ENCODE data around the gene STK11. TPM values are rescaled to one million over a fixed set of nuclear protein-coding genes. Genes with fewer than 3 reads are reported as not detected.

Gene STK11
- total and polyA plus RNA-seq, 2 experiments from 2014 or later: 19.4 to 96.5 TPM

DNA sequence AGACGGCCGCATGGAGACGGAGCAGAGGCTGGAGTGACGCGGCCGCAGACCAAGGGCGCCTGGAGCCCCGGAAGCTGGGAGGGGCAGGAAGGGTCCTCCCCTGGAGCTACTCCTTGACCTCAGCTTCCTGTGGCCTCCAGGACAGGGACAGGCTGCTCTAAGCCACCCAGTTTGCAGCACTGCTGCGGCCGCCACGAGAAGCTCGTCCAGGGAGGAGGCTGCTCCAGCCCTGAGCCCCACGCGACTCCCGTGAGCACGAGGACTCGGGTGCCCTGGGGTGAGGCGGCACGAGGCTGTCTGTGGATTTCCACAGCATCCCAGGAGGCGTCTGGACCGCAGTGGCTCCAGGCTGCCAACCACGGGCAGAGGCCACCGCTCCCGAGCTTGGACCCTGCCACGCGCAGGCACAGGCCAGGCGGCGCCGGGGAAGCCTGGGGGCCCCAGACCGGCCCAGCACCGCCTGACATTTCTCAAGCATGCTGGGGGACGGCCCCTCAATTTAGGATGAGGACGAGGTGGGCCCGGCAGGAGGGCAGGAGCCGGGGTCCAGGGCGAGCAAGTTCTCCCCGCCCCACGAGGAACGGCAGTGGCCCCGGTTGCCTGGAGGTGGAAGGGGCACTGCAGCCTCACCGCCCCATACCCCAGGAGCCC is 42.2 kb upstream of the STK11 start:
- no peak overlapping the region for H2AFZ ChIP-seq
- H3K36me3 Mint-ChIP-seq (ENCODE audit: low read depth): no peaks in the 10 kb centered on the region; the same call in 2 of the 3 replicates
- no peak overlapping the region; the same call in 2 of the 3 replicates for H3K4me3 Mint-ChIP-seq
- DNase-seq (ENCODE audit: low spot score) (no peak), ATAC-seq (no peak)
- no peak for TF ChIP-seq ZNF114 (CRISPR knock-in tag; IDR thresholded peaks at IDR 0.05)
- H3K9me3 Mint-ChIP-seq: no peaks in the 10 kb centered on the region; the same call in 2 of the 3 replicates
- no peak overlapping the region for H3K27ac Mint-ChIP-seq
- no peak overlapping the region for H3K4me3 ChIP-seq
- no peaks in the 10 kb centered on the region for H3K9me2 ChIP-seq (ENCODE audit: insufficient read depth)
- 0 out of 2 replicates have a peak, but pooled peaks cover 5% of the 10 kb centered on the region for H4K20me1 ChIP-seq (replicated peaks; ENCODE audit: insufficient read depth)
- no peak overlapping the region for H3K4me2 ChIP-seq
- H3K27ac ChIP-seq (ENCODE audit: low read depth): no peak overlapping the region
- peaks cover 10% of the 10 kb centered on the region for H3K27me3 Mint-ChIP-seq (ENCODE audit: insufficient read depth, low read depth, poor library complexity)
- no peaks in the 10 kb centered on the region for H3K27me3 ChIP-seq (ENCODE audit: insufficient read depth)
- H3K79me2 ChIP-seq (replicated peaks; ENCODE audit: insufficient read depth): peaks cover 19% of the 10 kb centered on the region
- no peaks in the 10 kb centered on the region for H3K4me1 ChIP-seq (ENCODE audit: insufficient read depth)
- H3F3A ChIP-seq (replicated peaks; ENCODE audit: low read depth): no peaks in the 10 kb centered on the region
- peaks cover 11% of the 10 kb centered on the region for H3K4me1 Mint-ChIP-seq
- no peaks in the 10 kb centered on the region for H3K36me3 ChIP-seq (ENCODE audit: insufficient read depth)

GRCh38 chr19:1163934-1164683 is 41.5 kb upstream of the STK11 start:
- no peak overlapping the region for H3K4me2 ChIP-seq
- H3F3A ChIP-seq (replicated peaks; ENCODE audit: low read depth): no peaks in the 10 kb centered on the region
- no peak overlapping the region for H3K4me3 ChIP-seq
- peaks cover 26% of the 10 kb centered on the region for H3K79me2 ChIP-seq (replicated peaks; ENCODE audit: insufficient read depth)
- ATAC-seq (no peak), DNase-seq (ENCODE audit: low spot score) (no peak)
- peaks cover 8% of the 10 kb centered on the region for H3K27me3 Mint-ChIP-seq (ENCODE audit: insufficient read depth, low read depth, poor library complexity)
- H3K4me1 ChIP-seq (ENCODE audit: insufficient read depth): no peaks in the 10 kb centered on the region
- no peaks in the 10 kb centered on the region for H3K36me3 ChIP-seq (ENCODE audit: insufficient read depth)
- H2AFZ ChIP-seq: no peak overlapping the region
- TF ChIP-seq REST (IDR thresholded peaks at IDR 0.05; ENCODE audit: unreplicated experiment) (no peak), ZNF114 (CRISPR knock-in tag; IDR thresholded peaks at IDR 0.05) (no peak), ZNF331 (CRISPR knock-in tag; IDR thresholded peaks at IDR 0.05; ENCODE audit: low read depth) (no peak), NANOG (IDR thresholded peaks at IDR 0.05; ENCODE audit: borderline replicate concordance) (no peak), POLR2AphosphoS5 (IDR thresholded peaks at IDR 0.05; ENCODE audit: low read depth) (no peak)
- no peak overlapping the region for H3K27ac ChIP-seq (ENCODE audit: low read depth)
- 0 out of 2 replicates have a peak, but pooled peaks cover 5% of the 10 kb centered on the region for H4K20me1 ChIP-seq (replicated peaks; ENCODE audit: insufficient read depth)
- no peaks in the 10 kb centered on the region; the same call in 2 of the 3 replicates for H3K9me3 Mint-ChIP-seq
- no peaks in the 10 kb centered on the region for H3K27me3 ChIP-seq (ENCODE audit: insufficient read depth)
- no peaks in the 10 kb centered on the region for H3K9me2 ChIP-seq (ENCODE audit: insufficient read depth)
- no peak overlapping the region for H3K27ac Mint-ChIP-seq
- H3K4me3 Mint-ChIP-seq: no peak overlapping the region
- peaks cover 14% of the 10 kb centered on the region for H3K4me1 Mint-ChIP-seq
- no peaks in the 10 kb centered on the region; the same call in 2 of the 3 replicates for H3K36me3 Mint-ChIP-seq (ENCODE audit: low read depth)

Data from GM23338 (cell line).